HG03442 (cell line): ENCODE results near the gene NOL12.
"Not testable (repeated sequence)": the region's sequence is repeated elsewhere in the genome, so short reads cannot be mapped to it uniquely, and the experiment has no call there.

Source experiments
- ATAC-seq: cut with Tn5 transposase; IDR thresholded peaks from one replicate; pipeline ENCODE4 v1.9.1; 2021; ENCODE audit warnings: mild to moderate bottlenecking, moderate library complexity; ENCODE audit not compliant: unreplicated experiment

NOL12 gene

DNA sequence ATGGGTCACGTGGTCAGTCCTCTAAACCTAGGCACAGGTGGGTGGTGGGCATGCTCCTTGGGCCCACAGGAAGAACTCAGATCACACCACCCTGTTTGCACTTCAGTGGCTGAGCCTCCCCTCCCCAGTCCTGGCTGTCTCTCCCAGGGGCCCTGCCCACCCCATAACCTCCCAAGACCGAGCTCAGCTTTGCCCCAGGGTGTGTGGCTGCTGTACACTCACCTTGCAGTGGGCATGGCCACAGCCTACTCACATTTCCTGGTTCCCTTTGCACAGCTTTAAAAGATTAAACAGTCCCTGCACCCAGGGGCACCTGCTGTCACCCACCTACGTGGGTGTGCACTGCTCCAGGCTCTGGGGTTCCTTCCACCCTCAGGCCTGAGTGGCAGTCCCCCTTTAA, 24.5 kb downstream of the NOL12 start:
- no peak for ATAC-seq

DNA sequence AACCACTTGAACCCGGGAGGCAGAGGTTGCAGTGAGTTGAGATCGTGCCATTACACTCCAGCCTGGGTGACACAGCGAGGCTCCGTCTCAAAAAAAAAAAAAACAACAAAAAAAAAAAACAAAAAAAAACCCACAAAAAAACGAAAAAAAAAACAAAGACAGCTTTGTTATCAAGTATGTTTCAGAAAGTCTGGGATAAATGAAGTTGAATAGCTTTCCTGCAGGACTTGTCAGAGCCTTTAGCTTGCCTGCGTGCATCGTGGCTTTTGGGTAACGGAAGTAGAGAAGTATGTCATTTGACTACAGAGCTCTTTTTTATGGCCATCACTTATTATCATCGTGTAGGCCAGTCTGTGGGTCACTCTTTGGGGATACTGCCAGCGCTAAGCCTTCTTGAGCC, 25.3 kb downstream of the NOL12 start:
- no peak for ATAC-seq

DNA sequence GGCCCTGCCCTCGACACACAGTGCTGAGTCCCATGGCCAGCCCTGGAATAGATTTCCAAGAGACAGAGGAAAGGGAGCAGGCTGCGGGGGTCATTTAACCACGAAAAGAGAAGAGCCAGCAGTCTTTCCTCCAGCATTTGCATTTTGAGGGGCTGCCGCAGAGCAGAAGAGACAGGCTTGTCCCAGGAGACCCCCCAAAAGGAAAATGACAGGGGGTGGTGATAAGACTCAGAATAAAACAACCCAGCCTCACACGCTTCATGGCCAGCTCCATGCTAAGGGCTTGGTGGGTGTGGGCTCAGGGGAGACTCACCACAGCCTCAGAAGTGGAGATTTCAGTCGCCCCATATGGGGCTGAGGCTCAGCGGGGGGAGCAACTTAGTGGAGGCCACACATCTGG, 27.6 kb downstream of the NOL12 start:
- ATAC-seq: no peak

DNA sequence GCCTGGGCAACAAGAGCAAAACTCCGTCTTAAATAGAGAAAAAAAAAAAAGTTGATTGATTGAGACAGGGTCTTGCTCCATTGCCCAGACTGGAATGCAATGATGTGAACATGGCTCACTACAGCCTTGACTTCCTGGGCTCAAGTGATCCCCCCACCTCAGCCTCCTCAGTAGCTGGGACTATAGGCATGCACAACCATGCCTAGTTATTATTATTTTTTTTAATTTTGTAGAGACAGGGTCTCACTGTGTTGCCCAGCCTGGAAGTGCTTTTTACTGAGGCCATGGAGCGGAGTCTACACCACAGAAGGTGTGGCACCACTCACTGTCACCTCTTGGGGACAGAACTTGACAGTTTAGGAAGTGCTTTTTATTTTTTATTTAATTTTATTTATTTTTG, 28.5 kb downstream of the NOL12 start:
- ATAC-seq: no peak

DNA sequence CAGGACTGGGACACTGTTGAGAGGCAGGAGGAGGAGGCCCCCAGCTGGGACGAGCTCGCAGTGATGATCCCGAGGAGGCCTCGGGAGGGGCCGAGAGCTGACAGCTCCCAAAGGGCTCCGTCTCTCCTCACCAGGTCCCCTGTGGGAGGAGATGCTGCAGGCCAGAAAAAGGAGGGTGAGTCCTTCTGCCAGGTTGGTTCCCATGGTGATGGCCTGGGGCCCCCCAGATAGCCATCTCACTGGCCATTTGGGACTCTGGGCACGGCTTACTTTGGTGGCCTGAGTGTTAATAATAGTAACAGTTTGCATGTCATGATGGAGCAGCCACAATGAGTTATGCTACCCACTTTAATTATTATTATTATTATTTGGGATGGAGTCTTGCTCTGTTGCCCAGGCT, 29.6 kb downstream of the NOL12 start:
- no peak for ATAC-seq

DNA sequence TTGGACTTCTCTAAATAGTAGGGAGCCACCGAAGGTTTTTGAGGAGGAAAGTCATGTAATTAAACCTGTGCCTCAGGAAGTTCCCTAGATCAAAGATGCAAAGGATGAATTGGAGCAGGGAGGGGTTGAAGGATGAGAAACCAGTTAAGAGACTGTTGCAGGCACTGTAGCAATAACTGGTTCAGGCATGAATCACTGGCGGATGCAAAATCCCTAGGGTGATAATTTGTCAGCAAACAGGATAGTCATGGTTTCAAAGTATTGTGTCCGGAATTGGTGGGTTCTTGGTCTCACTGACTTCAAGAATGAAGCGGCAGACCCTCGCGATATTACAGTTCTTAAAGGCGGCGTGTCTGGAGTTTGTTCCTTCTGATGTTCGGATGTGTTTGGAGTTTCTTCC, 30.6 kb downstream of the NOL12 start:
- no peak for ATAC-seq

DNA sequence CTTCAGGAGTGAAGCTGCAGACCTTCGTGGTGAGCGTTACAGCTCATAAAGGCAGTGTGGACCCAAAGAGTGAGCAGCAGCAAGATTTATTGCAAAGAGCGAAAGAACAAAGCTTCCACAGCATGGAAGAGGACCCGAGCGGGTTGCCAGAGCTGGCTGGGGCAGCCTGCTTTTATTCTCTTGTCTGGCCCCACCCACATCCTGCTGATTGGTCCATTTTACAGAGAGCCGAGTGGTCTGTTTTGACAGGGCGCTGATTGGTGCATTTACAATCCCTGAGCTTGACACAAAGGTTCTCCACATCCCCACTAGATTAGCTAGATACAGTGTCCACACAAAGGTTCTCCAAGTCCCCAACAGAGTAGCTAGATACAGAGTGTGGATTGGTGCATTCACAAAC, 31.1 kb downstream of the NOL12 start:
- ATAC-seq: not testable (repeated sequence)

DNA sequence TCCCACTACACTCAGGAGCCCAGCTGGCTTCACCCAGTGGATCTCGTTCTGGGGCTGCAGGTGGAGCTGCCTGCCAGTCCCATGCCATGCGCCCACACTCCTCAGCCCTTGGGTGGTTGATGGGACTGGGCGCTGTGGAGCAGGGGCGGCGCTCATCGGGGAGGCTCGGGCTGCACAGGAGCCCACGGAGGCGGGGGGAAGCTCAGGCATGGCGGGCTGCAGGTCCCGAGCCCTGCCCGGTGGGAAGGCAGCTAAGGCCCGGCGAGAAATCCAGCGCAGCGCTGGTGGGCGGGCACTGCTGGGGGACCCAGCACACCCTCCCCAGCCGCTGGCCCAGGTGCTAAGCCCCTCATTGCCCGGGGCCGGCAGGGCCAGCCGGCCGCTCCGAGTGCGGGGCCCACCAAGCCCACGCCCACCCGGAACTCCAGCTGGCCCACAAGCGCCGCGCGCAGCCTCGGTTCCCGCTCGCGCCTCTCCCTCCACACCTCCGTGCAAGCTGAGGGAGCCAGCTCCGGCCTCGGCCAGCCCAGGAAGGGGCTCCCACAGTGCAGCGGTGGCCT, 31.7 kb downstream of the NOL12 start:
- ATAC-seq: not testable (repeated sequence)

DNA sequence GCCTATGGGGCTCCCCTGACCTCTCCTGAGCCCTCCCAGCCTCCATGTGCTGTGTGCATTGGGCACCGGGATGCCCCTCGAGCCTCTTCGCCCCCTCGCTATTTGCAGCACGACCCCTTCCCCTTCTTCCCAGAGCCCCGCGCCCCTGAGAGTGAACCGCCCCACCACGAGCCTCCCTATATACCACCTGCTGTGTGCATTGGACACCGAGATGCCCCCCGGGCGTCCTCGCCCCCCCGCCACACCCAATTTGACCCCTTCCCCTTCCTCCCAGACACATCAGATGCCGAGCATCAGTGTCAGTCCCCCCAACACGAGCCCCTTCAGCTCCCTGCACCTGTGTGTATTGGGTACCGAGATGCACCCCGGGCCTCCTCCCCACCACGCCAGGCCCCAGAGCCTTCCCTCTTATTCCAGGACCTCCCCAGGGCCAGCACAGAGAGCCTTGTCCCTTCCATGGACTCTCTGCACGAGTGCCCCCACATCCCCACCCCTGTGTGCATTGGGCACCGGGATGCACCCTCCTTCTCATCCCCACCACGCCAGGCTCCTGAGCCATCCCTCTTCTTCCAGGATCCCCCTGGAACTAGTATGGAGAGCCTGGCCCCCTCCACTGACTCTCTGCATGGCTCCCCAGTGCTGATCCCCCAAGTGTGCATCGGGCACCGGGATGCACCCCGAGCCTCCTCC, 39.6 kb downstream of the NOL12 start:
- ATAC-seq: no peak

DNA sequence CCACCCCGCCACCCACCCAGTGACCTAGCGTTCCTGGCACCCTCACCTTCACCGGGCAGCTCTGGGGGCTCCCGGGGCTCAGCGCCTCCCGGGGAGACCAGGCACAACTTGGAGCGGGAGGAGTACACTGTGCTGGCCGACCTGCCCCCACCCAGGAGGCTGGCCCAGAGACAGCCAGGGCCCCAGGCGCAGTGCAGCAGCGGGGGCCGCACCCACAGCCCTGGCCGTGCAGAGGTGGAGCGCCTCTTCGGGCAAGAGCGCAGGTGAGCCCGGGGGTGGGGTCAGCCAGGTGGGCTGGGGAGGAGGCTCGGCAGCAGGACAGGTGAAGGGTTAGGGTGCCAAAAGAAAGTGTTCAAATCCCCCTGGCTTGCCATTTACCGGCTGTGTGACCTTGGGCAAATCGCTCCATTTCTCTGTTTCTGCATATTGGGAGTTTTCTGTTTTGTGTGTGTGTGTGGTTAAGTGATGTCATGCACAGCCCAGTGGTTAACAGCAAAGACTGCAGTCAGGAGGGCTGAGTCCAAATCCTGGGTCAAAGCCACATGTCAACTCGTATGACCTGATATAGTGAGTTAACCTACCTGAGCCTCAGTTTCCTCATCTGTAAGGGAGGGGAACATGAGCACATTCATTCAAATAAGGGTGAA, 40.2 kb downstream of the NOL12 start:
- ATAC-seq: no peak

DNA sequence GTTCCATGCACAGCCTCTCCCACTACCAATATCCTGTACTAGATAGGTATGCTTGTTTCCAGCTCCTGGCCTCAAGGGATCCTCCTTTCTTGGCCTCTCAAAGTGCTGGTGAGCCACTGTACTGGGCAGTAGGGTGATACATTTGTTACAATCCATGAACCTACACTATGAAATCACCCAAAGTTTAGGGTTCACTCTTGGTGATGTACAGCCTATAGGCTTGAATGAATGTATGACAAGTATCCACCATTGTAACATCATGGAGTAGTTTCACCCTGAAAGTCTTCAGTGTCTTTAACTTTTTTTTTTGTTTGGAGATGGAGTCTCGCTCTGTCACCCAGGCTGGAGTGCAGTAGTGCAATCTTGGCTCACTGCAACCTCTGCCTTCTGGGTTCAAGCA, 42.5 kb downstream of the NOL12 start:
- ATAC-seq: no peak

DNA sequence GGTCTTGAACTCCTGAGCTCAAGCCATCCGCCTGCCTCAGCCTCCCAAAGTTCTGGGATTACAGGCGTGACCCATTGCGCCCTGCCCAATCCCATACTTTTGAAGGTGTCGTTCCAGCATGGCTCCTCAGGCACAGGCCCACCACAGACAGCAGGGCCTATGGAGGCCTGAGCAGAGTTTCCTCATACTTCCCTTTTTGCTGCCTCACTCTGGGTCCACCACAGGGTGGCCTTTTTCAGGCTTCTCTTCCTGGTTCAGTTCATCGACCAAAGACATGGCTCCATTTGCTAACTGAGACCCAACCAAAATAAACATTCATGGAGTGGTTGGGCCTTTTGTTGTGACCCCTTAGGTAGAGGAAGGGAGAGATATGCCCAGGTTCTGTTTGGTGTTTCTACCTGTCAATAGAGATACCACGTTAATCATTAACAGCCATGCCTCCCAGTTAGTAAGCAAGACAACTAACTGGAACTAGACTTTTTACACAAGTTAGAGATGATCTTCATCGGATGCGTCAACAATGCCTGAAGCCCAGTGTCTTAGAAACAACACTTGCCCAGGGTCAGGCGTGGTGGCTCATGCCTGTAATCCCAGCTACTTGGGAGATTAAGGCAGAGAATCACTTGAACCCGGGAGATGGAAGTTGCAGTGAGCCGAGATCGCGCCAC, 45.8 kb downstream of the NOL12 start:
- ATAC-seq: no peak

DNA sequence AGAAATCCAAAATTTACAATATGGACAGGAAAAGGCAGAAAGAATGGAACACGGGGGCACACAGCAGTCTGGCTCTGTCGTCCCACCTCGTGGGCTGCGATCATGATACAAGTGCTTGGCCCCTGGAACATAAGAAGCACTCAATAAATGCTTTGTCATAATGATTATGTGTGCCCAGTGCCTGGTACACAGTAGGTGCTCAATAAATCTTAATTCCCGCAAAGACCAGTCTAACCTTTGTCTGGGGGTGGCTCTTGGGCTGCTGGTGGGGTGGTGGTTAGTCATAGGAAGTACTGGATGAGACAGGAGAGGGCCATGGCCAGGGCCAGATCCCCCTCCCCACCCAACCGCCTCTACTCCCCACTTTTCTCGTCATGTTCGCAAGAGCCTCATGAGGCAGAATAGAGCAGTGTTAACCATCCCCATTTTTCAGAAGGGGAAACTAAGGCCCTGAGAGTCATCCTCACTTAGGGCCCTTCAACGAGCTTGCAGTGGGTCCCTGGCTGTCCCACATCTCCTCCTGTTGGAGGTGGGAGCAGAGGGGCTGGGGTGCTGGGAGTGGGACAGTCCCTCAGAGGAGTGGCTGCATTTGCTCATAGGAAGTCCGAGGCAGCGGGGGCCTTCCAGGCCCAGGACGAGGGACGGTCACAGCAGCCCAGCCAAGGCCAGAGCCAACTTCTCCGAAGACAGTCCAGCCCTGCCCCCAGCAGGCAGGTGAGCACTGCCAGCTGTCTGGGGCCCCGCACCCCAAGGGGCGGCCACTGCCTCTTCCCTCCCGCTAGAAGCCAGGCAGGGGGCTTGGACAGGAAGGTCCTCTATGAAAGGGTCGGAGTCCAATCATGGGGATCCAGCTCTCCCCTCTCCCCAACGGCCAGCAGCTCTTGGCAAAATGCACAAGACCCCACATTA, 46.8 kb downstream of the NOL12 start:
- ATAC-seq: no peak

DNA sequence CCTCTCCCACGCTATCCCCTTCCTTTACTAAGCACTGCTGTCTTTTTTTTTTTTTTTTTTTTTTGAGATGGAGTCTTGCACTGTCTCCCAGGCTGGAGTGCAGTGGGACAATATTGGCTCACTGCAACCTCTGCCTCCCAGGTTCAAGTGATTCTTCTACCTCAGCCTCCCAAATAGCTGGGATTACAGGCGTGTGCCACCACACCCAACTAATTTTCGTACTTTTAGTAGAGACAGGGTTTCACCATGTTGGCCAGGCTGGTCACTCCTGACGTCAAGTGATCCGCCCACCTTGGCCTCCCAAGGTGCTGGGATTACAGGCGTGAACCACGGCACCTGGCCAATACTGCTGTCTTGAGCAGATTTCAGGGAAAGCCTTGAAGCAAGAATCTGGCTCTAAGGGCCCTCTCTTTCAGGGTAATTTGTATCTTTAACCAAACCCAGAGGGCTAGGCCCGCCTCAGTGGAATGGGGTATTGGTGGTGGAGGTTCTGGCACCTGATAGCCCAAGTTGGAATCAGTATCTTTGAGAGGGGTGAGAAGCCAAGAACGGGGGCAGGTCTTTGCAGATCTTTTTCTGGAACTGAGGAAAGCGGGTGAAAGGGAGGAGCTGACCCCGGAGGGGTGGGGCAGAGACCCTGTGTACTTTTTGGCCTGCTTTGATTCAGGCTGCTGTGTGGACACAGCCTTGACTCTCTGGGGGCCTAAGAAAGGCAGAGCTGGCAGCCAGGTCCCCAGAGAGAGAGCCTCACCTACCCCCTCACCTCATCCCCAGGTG, 47.7 kb downstream of the NOL12 start:
- ATAC-seq: no peak

DNA sequence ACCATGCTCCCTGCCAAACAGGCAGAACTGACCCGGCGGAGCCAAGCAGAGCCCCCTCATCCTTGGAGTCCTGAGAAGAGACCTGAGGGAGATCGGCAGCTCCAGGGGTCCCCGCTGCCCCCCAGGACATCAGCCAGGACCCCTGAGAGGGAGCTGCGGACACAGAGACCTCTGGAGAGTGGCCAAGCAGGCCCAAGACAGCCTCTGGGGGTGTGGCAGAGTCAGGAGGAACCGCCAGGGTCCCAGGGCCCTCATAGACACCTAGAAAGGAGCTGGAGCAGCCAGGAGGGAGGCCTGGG, 48.2 kb downstream of the NOL12 start:
- no peak for ATAC-seq

DNA sequence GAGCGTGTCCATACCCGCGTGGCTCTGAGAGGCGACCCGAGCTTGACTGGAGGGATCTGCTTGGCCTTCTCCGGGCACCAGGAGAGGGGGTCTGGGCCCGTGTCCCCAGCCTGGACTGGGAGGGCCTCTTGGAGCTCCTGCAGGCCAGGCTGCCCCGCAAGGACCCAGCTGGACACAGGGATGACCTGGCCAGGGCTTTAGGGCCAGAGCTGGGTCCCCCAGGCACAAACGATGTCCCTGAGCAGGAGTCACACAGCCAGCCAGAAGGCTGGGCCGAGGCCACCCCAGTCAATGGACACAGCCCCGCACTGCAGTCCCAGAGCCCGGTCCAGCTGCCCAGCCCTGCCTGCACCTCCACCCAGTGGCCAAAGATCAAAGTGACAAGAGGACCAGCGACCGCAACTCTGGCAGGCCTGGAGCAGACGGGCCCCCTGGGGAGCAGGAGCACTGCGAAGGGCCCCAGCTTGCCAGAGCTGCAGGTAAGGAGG, 48.9 kb downstream of the NOL12 start:
- ATAC-seq: no peak

DNA sequence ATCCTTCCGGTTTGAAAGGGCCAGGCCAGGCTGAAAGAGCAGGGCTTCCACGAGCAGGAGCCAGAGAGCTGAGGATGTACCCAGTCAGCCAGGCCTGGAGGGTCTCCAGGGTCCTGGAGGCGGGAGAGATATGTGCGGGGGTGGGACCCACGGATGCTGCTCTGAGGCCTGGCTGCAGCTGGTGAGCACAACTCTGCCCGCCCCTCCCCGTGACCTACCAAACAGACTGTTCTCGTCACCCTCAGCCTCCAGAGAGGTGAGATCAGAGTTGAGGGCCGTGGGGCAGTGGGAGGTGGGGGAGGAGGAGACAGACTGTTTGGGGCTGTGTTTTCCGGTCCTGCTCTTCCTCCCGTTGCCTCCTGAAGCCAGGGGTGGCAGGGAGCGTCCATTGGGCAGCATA, 52.9 kb downstream of the NOL12 start:
- no peak for ATAC-seq

DNA sequence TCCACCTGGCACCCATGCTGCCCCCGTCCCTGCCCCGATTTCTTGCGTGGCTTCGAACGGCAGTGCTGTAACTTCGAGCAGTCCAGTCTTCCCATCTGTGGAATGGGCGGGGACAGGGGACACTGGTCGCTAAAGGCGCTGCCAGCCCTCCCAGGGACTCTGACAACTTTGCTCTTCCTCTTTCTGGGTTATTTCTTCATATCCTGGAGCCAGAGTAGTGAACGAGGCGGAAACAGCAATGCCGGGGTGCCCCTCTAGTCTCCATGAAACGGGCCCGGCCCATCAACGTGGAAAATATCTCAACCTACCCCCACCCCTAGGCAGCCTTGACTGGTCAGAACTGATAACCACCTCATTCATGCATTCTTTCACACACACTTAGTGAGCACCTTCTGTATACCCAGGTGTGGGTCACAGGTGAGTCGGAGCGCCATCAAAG, 53.5 kb downstream of the NOL12 start:
- no peak for ATAC-seq

DNA sequence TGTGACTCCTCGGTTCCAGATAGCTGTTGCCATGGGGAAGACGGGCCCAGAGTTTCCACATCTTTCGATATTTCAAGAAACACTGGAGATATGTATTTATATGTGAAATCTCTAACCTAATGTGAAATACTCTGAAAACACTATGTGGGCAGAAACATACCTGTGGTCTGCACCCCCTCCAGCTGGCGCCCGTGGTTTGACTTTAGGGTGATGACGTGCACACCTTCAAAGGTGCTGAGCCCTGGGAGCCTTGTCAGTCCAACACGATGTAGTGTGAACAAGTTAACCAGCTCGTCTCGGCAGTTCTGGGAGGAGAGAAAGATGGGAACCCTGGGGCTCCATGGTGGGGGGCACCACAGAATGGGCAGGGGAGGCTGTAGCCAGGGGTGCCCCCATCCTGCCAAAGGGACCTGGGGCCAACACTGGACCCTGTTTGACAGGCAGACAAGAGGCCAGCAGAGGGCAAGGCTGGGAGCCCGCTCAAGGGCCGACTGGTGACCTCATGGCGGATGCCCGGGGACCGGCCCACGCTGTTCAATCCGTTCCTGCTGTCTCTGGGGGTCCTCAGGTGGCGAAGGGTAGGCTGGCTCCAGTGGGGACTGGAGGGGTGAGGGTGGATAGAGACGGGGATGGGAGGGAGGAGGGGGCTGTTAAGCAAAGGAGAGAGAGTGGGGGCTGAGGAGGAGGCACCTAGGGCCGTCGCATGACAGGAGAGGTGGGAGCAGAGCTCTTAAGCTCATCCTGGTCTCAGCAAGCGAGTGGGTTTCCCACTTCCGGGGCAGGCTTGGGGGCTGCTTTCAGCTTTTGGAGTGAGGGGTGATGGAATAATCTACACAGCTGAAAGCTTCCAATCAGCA, 54.5 kb downstream of the NOL12 start:
- ATAC-seq: no peak
